H9 (cell line): ENCODE measurements around the gene MSH4. TPM values are rescaled to one million over a fixed set of nuclear protein-coding genes. Genes with fewer than 3 reads are reported as not detected.

Experiments
- DNase-seq: peaks from one replicate; pipeline ENCODE4 v3.0.0-alpha.2; 2017
- H2AFZ ChIP-seq: one replicate; pipeline ENCODE4 v1.6.1; 2013; ENCODE audit warnings: mild to moderate bottlenecking, low read length, control low read depth, moderate library complexity
- H2AK5ac ChIP-seq: 2 replicates; pipeline ENCODE4 v1.6.1; 2013; ENCODE audit warnings: low read length, control low read depth, mixed read lengths; ENCODE audit not compliant: insufficient read length
- H2BK120ac ChIP-seq: one replicate; pipeline ENCODE4 v1.6.1; 2013; ENCODE audit warnings: low read depth, mild to moderate bottlenecking, low read length, control low read depth, inconsistent platforms; ENCODE audit not compliant: poor library complexity, severe bottlenecking
- H2BK12ac ChIP-seq: 2 replicates; pipeline ENCODE4 v1.6.1; 2013; ENCODE audit warnings: low read length, control low read depth, mixed read lengths, low read depth; ENCODE audit not compliant: insufficient read length
- H2BK15ac ChIP-seq: 2 replicates; pipeline ENCODE4 v1.6.1; 2013; ENCODE audit warnings: low read depth, low read length, control low read depth
- H2BK20ac ChIP-seq: one replicate; pipeline ENCODE4 v1.6.1; 2013; ENCODE audit warnings: low read depth, mild to moderate bottlenecking, low read length, control low read depth, inconsistent platforms; ENCODE audit not compliant: poor library complexity, severe bottlenecking
- H2BK5ac ChIP-seq: 2 replicates; pipeline ENCODE4 v1.6.1; 2013; ENCODE audit warnings: low read length, control low read depth, mixed read lengths; ENCODE audit not compliant: insufficient read length
- H3K14ac ChIP-seq: 2 replicates; pipeline ENCODE4 v1.6.1; 2013; ENCODE audit warnings: low read length, control low read depth; ENCODE audit not compliant: insufficient read depth
- H3K18ac ChIP-seq: 2 replicates; pipeline ENCODE4 v1.6.1; 2013; ENCODE audit warnings: low read depth, mild to moderate bottlenecking, mixed read lengths, low read length, control low read depth; ENCODE audit not compliant: insufficient read length
- H3K23ac ChIP-seq: 2 replicates; pipeline ENCODE4 v1.6.1; 2013; ENCODE audit warnings: low read length, control low read depth, mixed read lengths, low read depth; ENCODE audit not compliant: insufficient read length
- H3K23me2 ChIP-seq: 2 replicates; pipeline ENCODE4 v1.6.1; 2013; ENCODE audit warnings: low read depth, mild to moderate bottlenecking, mixed read lengths, low read length, control low read depth; ENCODE audit not compliant: insufficient read length, poor library complexity, severe bottlenecking
- H3K27ac ChIP-seq: 2 replicates; pipeline ENCODE4 v1.5.1; 2013; ENCODE audit warnings: low read length, control low read depth, mixed read lengths, low read depth; ENCODE audit not compliant: insufficient read length
- H3K27me3 ChIP-seq: 2 replicates; pipeline ENCODE4 v1.6.1; 2013; ENCODE audit warnings: low read length, control low read depth, inconsistent platforms; ENCODE audit not compliant: insufficient read depth
- H3K4ac ChIP-seq: 2 replicates; pipeline ENCODE4 v1.6.1; 2013; ENCODE audit warnings: low read depth, mild to moderate bottlenecking, control low read depth, inconsistent platforms, low read length, moderate library complexity
- H3K4me1 ChIP-seq: 2 replicates; pipeline ENCODE4 v1.6.1; 2013; ENCODE audit warnings: low read length, control low read depth, inconsistent platforms; ENCODE audit not compliant: insufficient read depth
- H3K4me2 ChIP-seq: 2 replicates; pipeline ENCODE4 v1.6.1; 2013; ENCODE audit warnings: low read length, control low read depth, mixed read lengths; ENCODE audit not compliant: insufficient read length, insufficient read depth
- H3K56ac ChIP-seq: 2 replicates; pipeline ENCODE4 v1.6.1; 2013; ENCODE audit warnings: low read depth, mild to moderate bottlenecking, mixed read lengths, low read length, control low read depth; ENCODE audit not compliant: insufficient read length
- H3K79me1 ChIP-seq: 2 replicates; pipeline ENCODE4 v1.6.1; 2013; ENCODE audit warnings: low read depth, mild to moderate bottlenecking, moderate library complexity, low read length, control low read depth, inconsistent platforms; ENCODE audit not compliant: insufficient read depth, poor library complexity, severe bottlenecking
- H3K79me2 ChIP-seq: 2 replicates; pipeline ENCODE4 v1.6.1; 2013; ENCODE audit warnings: low read length, control low read depth, inconsistent platforms; ENCODE audit not compliant: insufficient read depth
- H3K9ac ChIP-seq: 2 replicates; pipeline ENCODE4 v1.6.1; 2013; ENCODE audit warnings: low read length, control low read depth, mixed read lengths; ENCODE audit not compliant: insufficient read length; ENCODE audit errors: extremely low read depth
- H3K9me3 ChIP-seq: one replicate; pipeline ENCODE4 v1.6.1; 2013; ENCODE audit warnings: low read depth, low read length, inconsistent platforms; ENCODE audit not compliant: control insufficient read depth
- H3T11ph ChIP-seq: one replicate; pipeline ENCODE4 v1.6.1; 2013; ENCODE audit warnings: mild to moderate bottlenecking, low read length, control low read depth, inconsistent platforms
- H4K20me1 ChIP-seq: one replicate; pipeline ENCODE4 v1.6.1; 2013; ENCODE audit not compliant: control insufficient read depth, insufficient read length, insufficient read depth
- H4K5ac ChIP-seq: 2 replicates; pipeline ENCODE4 v1.6.1; 2013; ENCODE audit warnings: low read depth, mild to moderate bottlenecking, mixed read lengths, low read length, control low read depth; ENCODE audit not compliant: insufficient read length
- H4K8ac ChIP-seq: replicated peaks from 2 replicates; pipeline ENCODE4 v1.6.1; 2013; ENCODE audit warnings: low read length, control low read depth, mixed read lengths, low read depth; ENCODE audit not compliant: insufficient read length
- H4K91ac ChIP-seq: 2 replicates; pipeline ENCODE4 v1.6.1; 2013; ENCODE audit warnings: low read depth, mild to moderate bottlenecking, moderate library complexity, mixed read lengths, low read length, control low read depth; ENCODE audit not compliant: insufficient read length
- H3K27ac Mint-ChIP-seq, 3 experiments: 2 replicates in 2 of 3; 3 replicates in 1 of 3; pipeline ENCODE4 v1.8.0; 2020 to 2021; ENCODE audit warnings: mixed read lengths in 3 of 3, mild to moderate bottlenecking in 1 of 3, moderate library complexity in 1 of 3
- H3K27me3 Mint-ChIP-seq: 2 replicates; pipeline ENCODE4 v1.8.0; 2021; ENCODE audit warnings: low read depth, mild to moderate bottlenecking, moderate library complexity, mixed read lengths
- H3K36me3 Mint-ChIP-seq, 3 experiments: 2 replicates in 2 of 3; 3 replicates in 1 of 3; pipeline ENCODE4 v1.8.0; 2020 to 2021; ENCODE audit warnings: low read depth in 3 of 3, mixed read lengths in 3 of 3; ENCODE audit not compliant: insufficient read depth in 1 of 3
- H3K4me1 Mint-ChIP-seq, 2 experiments: 2 replicates each; pipeline ENCODE4 v1.8.0; 2020; ENCODE audit warnings: mixed read lengths in 2 of 2
- H3K4me3 Mint-ChIP-seq, 2 experiments: 2 replicates in 1 of 2; 3 replicates in 1 of 2; pipeline ENCODE4 v1.8.0; 2020 to 2021; ENCODE audit warnings: mild to moderate bottlenecking in 2 of 2, mixed read lengths in 2 of 2, moderate library complexity in 1 of 2
- H3K9me3 Mint-ChIP-seq, 2 experiments: 2 replicates in 1 of 2; 3 replicates in 1 of 2; pipeline ENCODE4 v1.8.0; 2020; ENCODE audit warnings: mild to moderate bottlenecking in 2 of 2, mixed read lengths in 2 of 2, moderate library complexity in 1 of 2
- CTCF ChIP-seq: fragments of 200-600 bp; sonication (generic); conservative IDR thresholded peaks from 3 replicates; pipeline ENCODE4 v1.8.0; 2021; ENCODE audit warnings: antibody characterized with exemption, mild to moderate bottlenecking
- WGBS: extraction: QIAGEN DNeasy Blood & Tissue Kit; methylation state at CpG from one replicate; pipeline ENCODE4 v1.1.7; 2013; ENCODE audit warnings: missing lambda C conversion rate, low lambda C conversion rate, mixed read lengths; ENCODE audit not compliant: insufficient read length; ENCODE audit errors: extremely low coverage; 5-methylcytosine and 5-hydroxymethylcytosine counted together
- total RNA-seq: library from RNA; stranded (reverse); gene quantifications from 2 replicates; pipeline ENCODE4 v1.2.1, GENCODE V29; 2021

The MSH4 gene
- total RNA-seq, 1 experiment from 2014 or later: 0.63 TPM

- Histone ChIP-seq H2BK5ac (no peak overlapping the region), H2BK15ac (no peak overlapping the region), H4K91ac (no peak overlapping the region), H3K23me2 (no peaks in the 10 kb centered on the region), H3K18ac (no peak overlapping the region), H3K4ac (no peak overlapping the region), H3K14ac (no peak overlapping the region), H2BK120ac (no peak overlapping the region), H3K9ac (no peak overlapping the region), H3K27ac (no peak overlapping the region), H4K5ac (no peak overlapping the region), H2AFZ (no peak overlapping the region), H3K4me2 (no peak overlapping the region), H3K79me2 (no peaks in the 10 kb centered on the region), H3K79me1 (no peaks in the 10 kb centered on the region), H4K20me1 (no peaks in the 10 kb centered on the region), H4K8ac (no peak overlapping the region), H2BK12ac (no peak overlapping the region), H3K4me1 (no peaks in the 10 kb centered on the region), H2AK5ac (no peak overlapping the region), H3T11ph (no peak overlapping the region), H3K27me3 (no peaks in the 10 kb centered on the region), H2BK20ac (no peak overlapping the region), H3K9me3 (no peaks in the 10 kb centered on the region), H3K56ac (no peak overlapping the region), H3K23ac (no peak overlapping the region)
- Mint-ChIP-seq H3K9me3 (peaks cover 3 to 9% of the 10 kb centered on the region in 2 experiments), H3K27me3 (no peaks in the 10 kb centered on the region; the same call in none of the 2 replicates), H3K36me3 (peaks cover 0 to 3% (median 0%) of the 10 kb centered on the region in 3 experiments; a peak in 2 of 7 replicates), H3K4me1 (no peaks in the 10 kb centered on the region), H3K4me3 (no peak overlapping the region), H3K27ac (no peak overlapping the region)
- no peak for DNase-seq
- TF ChIP-seq CTCF: no peak
- no CpG with 5 or more reads among the region's 2 CpGs for WGBS
These were observed 41.4 kb downstream of the MSH4 start for GRCh38 chr1:75838079-75838478.
